ENCODE measurements around the gene SUGCT.

Gene SUGCT

DNA sequence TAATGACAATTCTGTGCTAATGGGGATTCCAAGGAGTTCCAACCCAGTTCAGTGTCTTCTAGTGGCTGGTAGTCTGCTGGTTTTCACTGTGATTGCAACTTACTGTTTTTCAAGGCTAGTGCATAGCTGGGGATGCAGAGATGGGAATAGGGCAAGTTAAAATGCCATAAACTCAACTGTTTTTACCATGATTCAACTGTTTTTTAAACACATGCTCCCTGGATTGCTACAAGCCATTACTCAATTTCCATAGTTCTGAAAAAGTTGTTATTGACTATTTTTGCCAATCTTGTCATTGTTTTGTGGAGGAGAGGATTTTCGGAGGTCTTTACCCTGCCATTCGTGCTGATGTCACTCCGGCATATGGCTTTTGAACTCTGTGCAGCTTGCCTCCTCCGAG lies 245.3 kb downstream of the SUGCT start:
- H3K9me3 ChIP-seq (ENCODE audit: low read depth, low read length): peaks cover 4% of the 10 kb centered on the region; the same call in 1 of the 2 replicates
- TF ChIP-seq FOXP2 (optimal IDR thresholded peaks at IDR 0.05; ENCODE audit: control extremely low read depth, extremely low read length, insufficient read depth) (no peak), POLR2AphosphoS5 (IDR thresholded peaks at IDR 0.05; ENCODE audit: borderline replicate concordance, low read depth, low read length) (no peak), EZH2 (IDR thresholded peaks at IDR 0.05) (no peak)
- no peak overlapping the region for H3K4me3 ChIP-seq
- H3K9ac ChIP-seq (ENCODE audit: insufficient read length): no peak overlapping the region
- H3K27ac ChIP-seq: no peak overlapping the region
- H3K36me3 ChIP-seq (ENCODE audit: insufficient read depth, low read length): no peaks in the 10 kb centered on the region
- no peak for DNase-seq (ENCODE audit: low read depth, low spot score)

DNA sequence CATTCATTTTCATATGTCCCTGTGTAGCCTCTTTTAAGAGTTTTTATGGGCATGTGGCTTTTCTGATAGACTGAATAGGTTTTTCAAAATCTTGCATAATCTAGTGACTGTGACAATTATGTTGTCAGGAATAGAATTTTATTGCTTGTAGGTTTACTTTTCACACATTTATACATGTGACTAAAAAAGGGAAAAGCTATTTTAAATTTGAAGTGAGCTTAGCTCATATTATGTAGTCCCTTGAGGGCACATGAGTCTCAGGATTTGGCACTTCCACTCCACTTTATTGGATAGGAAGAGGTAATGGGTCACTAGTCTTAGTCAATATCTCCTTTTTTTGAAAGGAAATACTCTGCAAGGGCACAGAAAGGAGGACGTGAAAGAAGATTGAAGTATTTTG lies 247.3 kb downstream of the SUGCT start:
- DNase-seq (ENCODE audit: low read depth, low spot score): no peak
- Histone ChIP-seq H3K4me3 (no peak overlapping the region), H3K9ac (ENCODE audit: insufficient read length) (no peak overlapping the region), H3K27ac (no peak overlapping the region), H3K36me3 (ENCODE audit: insufficient read depth, low read length) (no peaks in the 10 kb centered on the region), H3K9me3 (ENCODE audit: low read depth, low read length) (peaks cover 4% of the 10 kb centered on the region; the same call in 1 of the 2 replicates)
- no peak for TF ChIP-seq POLR2AphosphoS5 (IDR thresholded peaks at IDR 0.05; ENCODE audit: borderline replicate concordance, low read depth, low read length)
- TF ChIP-seq EZH2 (IDR thresholded peaks at IDR 0.05): no peak
- no peak for TF ChIP-seq FOXP2 (optimal IDR thresholded peaks at IDR 0.05; ENCODE audit: control extremely low read depth, extremely low read length, insufficient read depth)

DNA sequence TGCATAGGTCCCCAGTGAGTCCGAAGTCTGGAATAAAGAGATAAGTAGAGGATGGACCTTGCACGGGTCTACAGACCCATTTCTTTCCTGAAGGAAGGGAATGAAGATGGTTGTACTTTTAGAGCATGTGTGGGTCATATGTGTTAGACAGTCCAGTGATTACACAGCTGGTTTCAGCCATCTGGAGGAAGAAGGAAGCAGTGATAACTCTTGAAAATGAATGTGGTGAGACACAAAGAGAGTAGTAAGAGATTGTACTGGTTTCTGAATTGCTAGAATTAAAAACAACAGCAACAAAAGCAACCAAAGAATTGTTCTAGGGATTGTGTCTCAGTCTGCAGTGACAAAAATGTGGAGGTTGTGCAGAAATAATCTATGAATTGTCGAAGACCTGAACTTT lies 258.9 kb downstream of the SUGCT start:
- no peaks in the 10 kb centered on the region for H3K36me3 ChIP-seq (ENCODE audit: insufficient read depth, low read length)
- H3K4me3 ChIP-seq: no peak overlapping the region
- no peak for TF ChIP-seq FOXP2 (optimal IDR thresholded peaks at IDR 0.05; ENCODE audit: control extremely low read depth, extremely low read length, insufficient read depth)
- TF ChIP-seq POLR2AphosphoS5 (IDR thresholded peaks at IDR 0.05; ENCODE audit: borderline replicate concordance, low read depth, low read length): no peak
- no peak for TF ChIP-seq EZH2 (IDR thresholded peaks at IDR 0.05)
- H3K9ac ChIP-seq (ENCODE audit: insufficient read length): no peak overlapping the region
- H3K9me3 ChIP-seq (ENCODE audit: low read depth, low read length): no peaks in the 10 kb centered on the region
- no peak for DNase-seq (ENCODE audit: low read depth, low spot score)
- no peak overlapping the region for H3K27ac ChIP-seq

DNA sequence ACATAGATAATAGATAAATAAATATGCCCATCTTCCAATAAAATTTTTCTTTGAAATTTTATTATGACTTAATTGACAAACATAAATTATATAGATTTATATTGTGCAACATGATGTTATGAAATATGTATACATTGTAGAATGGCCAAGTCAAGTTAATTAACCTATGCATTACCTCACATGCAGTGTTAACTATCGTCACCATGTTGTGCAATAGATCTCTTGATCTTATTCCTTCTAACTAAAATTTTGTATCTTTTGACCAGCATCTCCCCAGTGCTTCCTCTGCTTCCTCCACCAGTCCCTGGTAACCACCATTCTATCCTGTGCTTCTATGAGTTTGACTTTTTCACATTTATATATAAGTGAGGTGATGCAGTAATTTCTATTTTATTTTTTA lies 259.6 kb downstream of the SUGCT start:
- Histone ChIP-seq H3K9me3 (ENCODE audit: low read depth, low read length) (no peaks in the 10 kb centered on the region), H3K36me3 (ENCODE audit: insufficient read depth, low read length) (no peaks in the 10 kb centered on the region), H3K4me3 (no peak overlapping the region), H3K9ac (ENCODE audit: insufficient read length) (no peak overlapping the region), H3K27ac (no peak overlapping the region)
- DNase-seq (ENCODE audit: low read depth, low spot score): no peak
- TF ChIP-seq FOXP2 (optimal IDR thresholded peaks at IDR 0.05; ENCODE audit: control extremely low read depth, extremely low read length, insufficient read depth): no peak
- no peak for TF ChIP-seq POLR2AphosphoS5 (IDR thresholded peaks at IDR 0.05; ENCODE audit: borderline replicate concordance, low read depth, low read length)
- TF ChIP-seq EZH2 (IDR thresholded peaks at IDR 0.05): no peak

DNA sequence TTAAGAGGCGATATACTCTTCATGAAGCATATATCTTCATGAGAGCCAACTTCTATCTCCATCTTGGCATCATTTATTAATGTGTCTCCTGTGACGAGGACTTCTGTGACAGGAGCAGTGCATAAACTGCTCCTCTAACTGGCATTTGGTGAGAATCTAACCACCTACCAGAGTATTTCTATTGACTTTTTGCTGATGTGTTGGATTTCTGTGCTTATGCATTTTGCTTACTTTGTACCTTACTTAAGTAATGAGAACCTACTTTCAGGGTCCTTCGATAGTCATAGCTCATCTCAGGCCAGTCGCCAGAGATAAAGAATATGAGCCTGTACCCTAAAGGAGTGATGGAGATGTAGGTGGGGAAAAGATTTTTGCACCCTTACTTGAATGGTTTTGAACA lies 265.7 kb downstream of the SUGCT start:
- Histone ChIP-seq H3K36me3 (ENCODE audit: insufficient read depth, low read length) (no peaks in the 10 kb centered on the region), H3K9ac (ENCODE audit: insufficient read length) (no peak overlapping the region), H3K4me3 (no peak overlapping the region), H3K27ac (no peak overlapping the region), H3K9me3 (ENCODE audit: low read depth, low read length) (no peaks in the 10 kb centered on the region)
- DNase-seq (ENCODE audit: low read depth, low spot score): no peak
- TF ChIP-seq FOXP2 (optimal IDR thresholded peaks at IDR 0.05; ENCODE audit: control extremely low read depth, extremely low read length, insufficient read depth) (no peak), EZH2 (IDR thresholded peaks at IDR 0.05) (no peak), POLR2AphosphoS5 (IDR thresholded peaks at IDR 0.05; ENCODE audit: borderline replicate concordance, low read depth, low read length) (no peak)

- no peak overlapping the region for H3K4me3 ChIP-seq
- H3K27ac ChIP-seq: no peak overlapping the region
- no peak for TF ChIP-seq EZH2 (IDR thresholded peaks at IDR 0.05)
- TF ChIP-seq FOXP2 (optimal IDR thresholded peaks at IDR 0.05; ENCODE audit: control extremely low read depth, extremely low read length, insufficient read depth): no peak
- no peak for TF ChIP-seq POLR2AphosphoS5 (IDR thresholded peaks at IDR 0.05; ENCODE audit: borderline replicate concordance, low read depth, low read length)
Observed at GRCh38 chr7:40401406-40401805, 266.6 kb downstream of the SUGCT start.

GRCh38 chr7:40402661-40403060 lies 267.9 kb downstream of the SUGCT start:
- H3K9me3 ChIP-seq (ENCODE audit: low read depth, low read length): no peaks in the 10 kb centered on the region
- no peak overlapping the region for H3K4me3 ChIP-seq
- no peak overlapping the region for H3K27ac ChIP-seq
- no peak for TF ChIP-seq FOXP2 (optimal IDR thresholded peaks at IDR 0.05; ENCODE audit: control extremely low read depth, extremely low read length, insufficient read depth)
- no peak for TF ChIP-seq EZH2 (IDR thresholded peaks at IDR 0.05)
- TF ChIP-seq POLR2AphosphoS5 (IDR thresholded peaks at IDR 0.05; ENCODE audit: borderline replicate concordance, low read depth, low read length): no peak
- no peak for DNase-seq (ENCODE audit: low read depth, low spot score)
- no peaks in the 10 kb centered on the region for H3K36me3 ChIP-seq (ENCODE audit: insufficient read depth, low read length)
- H3K9ac ChIP-seq (ENCODE audit: insufficient read length): no peak overlapping the region

More at GRCh38 chr7:40401406-40401805, 266.6 kb downstream of the SUGCT start:
- H3K36me3 ChIP-seq (ENCODE audit: insufficient read depth, low read length): no peaks in the 10 kb centered on the region
- no peak overlapping the region for H3K9ac ChIP-seq (ENCODE audit: insufficient read length)
- no peaks in the 10 kb centered on the region for H3K9me3 ChIP-seq (ENCODE audit: low read depth, low read length)
- no peak for DNase-seq (ENCODE audit: low read depth, low spot score)

DNA sequence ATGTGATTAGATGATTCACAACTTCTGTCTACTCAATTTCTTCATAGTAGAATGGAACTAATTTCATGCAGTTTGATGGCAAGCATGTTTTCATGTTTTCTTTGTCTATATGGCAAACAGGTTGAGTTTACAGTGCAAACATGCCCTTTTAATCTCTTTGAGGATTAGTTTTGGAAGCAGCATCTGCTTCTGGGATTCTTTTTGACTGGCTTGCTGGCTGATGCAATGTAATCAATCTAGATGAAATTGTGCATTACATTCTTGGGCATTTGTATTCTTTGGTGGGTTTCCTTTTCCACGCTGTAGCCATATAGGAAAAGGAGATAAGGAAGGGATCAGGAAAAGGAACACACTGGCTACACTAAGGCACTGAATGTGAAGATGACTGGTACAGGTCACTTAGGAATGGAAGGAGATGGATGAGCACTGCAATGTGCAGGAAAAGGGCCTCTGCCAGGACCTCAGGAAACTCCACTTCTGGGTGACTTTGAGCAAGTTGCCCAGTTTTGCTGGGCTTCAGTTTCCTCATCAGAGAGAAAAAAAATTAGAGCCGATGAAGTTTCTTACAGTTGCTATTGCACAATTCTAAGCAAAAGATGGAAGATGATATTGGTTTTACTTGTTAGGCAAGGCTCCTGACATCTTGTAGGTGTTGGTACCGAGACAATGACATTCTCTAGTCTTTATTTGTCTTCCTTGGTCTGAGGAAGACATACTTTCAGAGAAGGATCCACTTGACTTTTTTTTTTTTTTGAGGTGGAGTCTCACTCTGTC lies 269.1 kb downstream of the SUGCT start:
- TF ChIP-seq EZH2 (IDR thresholded peaks at IDR 0.05) (no peak), FOXP2 (optimal IDR thresholded peaks at IDR 0.05; ENCODE audit: control extremely low read depth, extremely low read length, insufficient read depth) (no peak), POLR2AphosphoS5 (IDR thresholded peaks at IDR 0.05; ENCODE audit: borderline replicate concordance, low read depth, low read length) (no peak)
- H3K9me3 ChIP-seq (ENCODE audit: low read depth, low read length): no peaks in the 10 kb centered on the region
- DNase-seq (ENCODE audit: low read depth, low spot score): no peak
- H3K9ac ChIP-seq (ENCODE audit: insufficient read length): no peak overlapping the region
- no peak overlapping the region for H3K4me3 ChIP-seq
- H3K27ac ChIP-seq: no peak overlapping the region
- no peaks in the 10 kb centered on the region for H3K36me3 ChIP-seq (ENCODE audit: insufficient read depth, low read length)

Measured in SK-N-MC (cell line).